AG10803 (cell line): Measurements from ENCODE around the gene PCYOX1L.

Experiments
- DNase-seq: peaks from one replicate; pipeline ENCODE4 v3.0.0; 2010; ENCODE audit warnings: low read depth
- H3K4me3 ChIP-seq: 2 replicates; pipeline ENCODE4 v1.5.1; 2011; ENCODE audit warnings: mild to moderate bottlenecking, low read length, control low read depth
- CTCF ChIP-seq: conservative IDR thresholded peaks from 2 replicates; pipeline ENCODE4 v1.5.1; 2011; ENCODE audit warnings: mild to moderate bottlenecking, low read length, control low read depth, inconsistent platforms

The PCYOX1L gene

DNA sequence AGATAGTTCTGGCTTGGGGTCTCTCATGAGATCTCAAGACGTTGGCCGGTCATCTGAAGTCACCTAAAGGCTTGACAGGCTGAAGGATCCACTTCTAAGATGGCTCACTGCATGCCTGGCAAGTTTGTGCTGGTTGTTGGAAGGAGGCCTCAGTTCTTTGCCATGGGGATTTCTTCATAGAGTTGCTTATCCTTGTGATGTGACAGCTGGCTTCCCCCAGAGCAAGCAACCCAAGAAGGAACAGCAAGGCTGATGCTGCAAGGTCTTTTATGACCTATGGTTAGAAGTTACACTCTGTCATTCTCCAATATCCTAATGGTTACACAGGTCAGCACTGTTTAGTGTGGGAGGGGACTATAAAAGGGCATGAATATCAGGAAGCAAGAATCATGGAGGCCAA, 33.2 kb upstream of the PCYOX1L start:
- no peak overlapping the region for H3K4me3 ChIP-seq
- DNase-seq: no peak
- no peak for TF ChIP-seq CTCF

GRCh38 chr5:149325166-149325735, 32.6 kb upstream of the PCYOX1L start:
- no peak for TF ChIP-seq CTCF
- peak; percentile 23 for DNase-seq
- no peak overlapping the region for H3K4me3 ChIP-seq

- no peak overlapping the region for H3K4me3 ChIP-seq
- no peak for TF ChIP-seq CTCF
- DNase-seq: no peak
Observed at GRCh38 chr5:149325894-149326293, 32.0 kb upstream of the PCYOX1L start.

GRCh38 chr5:149326611-149327010, 31.2 kb upstream of the PCYOX1L start:
- no peak for DNase-seq
- H3K4me3 ChIP-seq: no peak overlapping the region
- no peak for TF ChIP-seq CTCF

- TF ChIP-seq CTCF: no peak
- no peak for DNase-seq
- H3K4me3 ChIP-seq: no peak overlapping the region
Observed at GRCh38 chr5:149328177-149328576, 29.7 kb upstream of the PCYOX1L start.

DNA sequence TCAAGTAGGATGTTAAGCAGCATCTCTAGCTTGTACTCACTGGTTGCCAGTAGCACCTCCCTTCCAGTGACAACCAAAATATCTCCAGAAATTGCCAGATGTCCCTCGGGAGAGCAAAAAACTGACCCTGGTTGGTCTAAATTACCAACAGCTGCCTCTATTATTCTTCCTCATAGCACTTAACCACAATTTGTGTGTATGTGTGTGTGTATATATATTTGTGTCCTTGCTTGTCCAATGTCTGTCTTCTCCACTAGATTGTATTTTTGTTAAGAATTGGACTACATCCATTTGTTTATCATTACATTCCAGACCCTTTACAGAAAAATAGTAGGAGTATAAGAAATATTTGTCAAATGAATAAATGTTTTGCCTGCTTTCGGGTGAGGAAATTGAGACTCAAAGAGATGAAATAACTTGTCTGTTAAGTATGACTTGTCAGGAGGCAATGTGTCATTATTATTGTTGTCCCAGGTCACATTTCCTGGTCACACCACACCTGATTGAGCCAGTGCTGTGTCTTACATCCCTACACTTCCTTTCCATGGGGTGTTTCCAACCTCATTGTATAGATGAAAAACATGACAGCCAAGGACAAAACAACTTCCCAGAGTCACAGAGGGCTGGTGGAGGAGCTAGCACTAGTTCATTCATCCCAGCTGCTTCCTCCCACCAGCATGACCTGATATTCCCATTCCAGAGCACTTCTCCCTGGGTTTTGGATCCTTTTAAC, 24.0 kb upstream of the PCYOX1L start:
- DNase-seq: peak; percentile 35
- no peak for TF ChIP-seq CTCF
- no peak overlapping the region for H3K4me3 ChIP-seq

- no peak for DNase-seq
- no peak overlapping the region for H3K4me3 ChIP-seq
- no peak for TF ChIP-seq CTCF
Observed at GRCh38 chr5:149337736-149338135, 20.1 kb upstream of the PCYOX1L start.
